Stomach (tissue), 9 donors: ENCODE measurements around the gene PTCHD1. TPM values are rescaled to one million over a fixed set of nuclear protein-coding genes. Genes with fewer than 3 reads are reported as not detected.

Experiments
- DNase-seq, 2 donors: peaks; one replicate each; pipeline versions ENCODE4 v3.0.0 to v3.0.0-alpha.2; 2013 to 2019
- H3K27ac ChIP-seq, 5 donors: fragments of 200-600 bp in 4 of 5; sonication (generic) in 4 of 5; one replicate each; pipeline ENCODE4 v1.5.1; 2013 to 2019; ENCODE audit warnings: mild to moderate bottlenecking in 1 of 5, moderate library complexity in 1 of 5
- H3K27me3 ChIP-seq, 3 donors: fragments of 200-600 bp; sonication (generic); one replicate each; pipeline ENCODE4 v1.5.1; 2017 to 2019; ENCODE audit warnings: mixed run types in 1 of 3
- H3K36me3 ChIP-seq, 4 donors: fragments of 200-600 bp; sonication (generic); 1 replicate in 3 of 4; 2 replicates in 1 of 4; pipeline ENCODE4 v1.5.1; 2016 to 2019
- H3K4me1 ChIP-seq, 4 donors: fragments of 200-600 bp; sonication (generic); one replicate each; pipeline ENCODE4 v1.5.1; 2016 to 2019
- H3K4me3 ChIP-seq, 4 donors: fragments of 200-600 bp; sonication (generic) in 3 of 4; one replicate each; pipeline ENCODE4 v1.5.1; 2016 to 2019; ENCODE audit warnings: mild to moderate bottlenecking in 1 of 4
- H3K9me3 ChIP-seq, 4 donors: fragments of 200-600 bp; sonication (generic); one replicate each; pipeline ENCODE4 v1.5.1; 2016 to 2019
- CTCF ChIP-seq, 7 experiments: fragments of 450-650 bp in 4 of 7; fragments of 200-600 bp in 3 of 7; sonication (generic) in 3 of 7; IDR thresholded peaks; one replicate each; pipeline ENCODE4 v1.5.1; 2016 to 2019; ENCODE audit warnings: antibody characterized with exemption in 7 of 7, control low read depth in 2 of 7, mild to moderate bottlenecking in 1 of 7
- EP300 ChIP-seq: sonication (generic); formaldehyde crosslinking; IDR thresholded peaks from one replicate; pipeline ENCODE4 v1.6.1; 2017; ENCODE audit warnings: antibody characterized with exemption
- POLR2A ChIP-seq, 4 donors: fragments of 450-650 bp; IDR thresholded peaks; one replicate each; pipeline ENCODE4 v1.6.1; 2016; ENCODE audit warnings: antibody characterized with exemption in 4 of 4, control low read depth in 2 of 4, mild to moderate bottlenecking in 1 of 4, moderate library complexity in 1 of 4
- POLR2AphosphoS5 ChIP-seq, 3 donors: sonication (generic); formaldehyde crosslinking; IDR thresholded peaks; one replicate each; pipeline ENCODE4 v1.6.1; 2016; ENCODE audit warnings: antibody characterized with exemption in 3 of 3
- WGBS, 5 donors: extraction: QIAGEN DNeasy Blood & Tissue Kit in 3 of 5; methylation state at CpG; one replicate each; pipeline versions ENCODE4 v1.1.5 to v1.1.7; 2013 to 2018; 5-methylcytosine and 5-hydroxymethylcytosine counted together
- intact Hi-C: fragments of 100-400 bp; cut with DNase I; formaldehyde crosslinking; loops from one replicate; pipeline ENCODE4 v1.15.1; 2023; ENCODE audit warnings: low total_unique reads
- polyA plus RNA-seq, 3 donors: library from polyadenylated mRNA; stranded (reverse); fragments of 200-250 nt; gene quantifications; one replicate each; pipeline ENCODE4 v1.2.3, GENCODE V29; 2013
- total RNA-seq, 5 donors: library from RNA; depleted of rRNA; stranded (reverse); fragments of >200 nt; gene quantifications; one replicate each; pipeline versions ENCODE4 v1.1.0 to v1.2.3, GENCODE V29; 2014 to 2016
- donor health status: healthy with polysubstance abuse.
- donor health status: Bipolar disorder and iron deficiency.
- donor health status: healthy.

The PTCHD1 gene
- total and polyA plus RNA-seq, 8 donors, result 0.15 to 6.2 (median 1.7) TPM; not detected in 1

DNA sequence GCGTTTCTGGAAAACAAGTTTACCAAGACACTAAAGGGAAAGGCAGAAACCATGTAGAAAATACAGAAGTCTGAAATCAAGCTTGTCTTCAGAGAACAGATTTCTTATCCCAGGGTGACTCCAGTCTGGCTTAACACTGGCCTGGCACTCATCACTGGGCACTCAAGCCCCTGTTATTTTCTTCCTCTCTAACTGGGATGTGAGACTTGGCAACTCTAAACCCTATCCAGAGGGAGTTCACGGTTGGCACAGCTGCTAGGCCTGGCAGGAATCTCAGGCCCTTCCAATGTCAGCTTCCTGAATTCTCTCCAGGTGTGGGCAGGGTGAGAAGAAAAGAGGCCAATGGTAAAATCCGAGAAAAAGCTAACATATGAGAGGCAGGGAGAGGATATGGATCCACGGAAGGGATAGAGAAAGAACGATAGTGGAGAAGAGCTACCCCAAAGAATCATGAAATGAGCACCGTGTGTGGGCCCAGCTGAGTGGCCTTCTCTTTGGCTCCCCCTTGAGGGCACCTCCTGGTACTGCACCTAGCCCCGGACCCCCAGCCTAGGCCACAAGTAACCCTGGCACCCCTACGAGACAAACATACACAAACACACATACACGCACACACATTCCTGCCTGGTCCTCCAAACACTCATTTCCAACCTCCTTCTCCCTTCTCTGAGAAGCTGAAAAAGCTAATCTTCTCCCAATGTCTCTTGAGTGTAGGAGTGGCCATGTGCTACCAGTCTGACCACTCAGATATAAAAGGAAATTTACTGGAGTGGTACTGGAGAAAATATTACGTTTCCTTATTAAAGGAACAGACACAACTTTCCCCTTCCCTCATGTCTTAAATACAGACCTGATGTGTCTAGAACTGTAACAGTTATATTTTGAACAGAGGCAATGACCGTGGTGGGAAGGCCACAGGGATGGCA, 16.6 kb upstream of the PTCHD1 start:
- DNase-seq, result peak in 1 of 2 donors; percentile 18
- Histone ChIP-seq H3K27ac (no peak overlapping the region), H3K27me3 (no peaks in the 10 kb centered on the region), H3K36me3 (no peaks in the 10 kb centered on the region), H3K9me3 (no peaks in the 10 kb centered on the region), H3K4me3 (no peak overlapping the region), H3K4me1 (no peaks in the 10 kb centered on the region)
- peak in 4 of 7 experiments; percentile 6 to 76 (median 61) for TF ChIP-seq CTCF (IDR thresholded peaks at IDR 0.05)
- TF ChIP-seq POLR2A (IDR thresholded peaks at IDR 0.05), result no peak
- no peak for TF ChIP-seq POLR2AphosphoS5 (IDR thresholded peaks at IDR 0.05)
- WGBS, 5 donors, result 44 to 56% (median 50%) methylated on average over 9 to 11 of the region's 11 CpGs
- intact Hi-C loops, result no loop called here

- H3K9me3 ChIP-seq, result no peaks in the 10 kb centered on the region
- DNase-seq, result no peak
- H3K27me3 ChIP-seq, result peaks cover 2 to 11% (median 4%) of the 10 kb centered on the region in 3 donors
- H3K4me1 ChIP-seq, result peaks cover 0 to 4% (median 1%) of the 10 kb centered on the region in 4 donors
- TF ChIP-seq EP300 (no peak), CTCF (IDR thresholded peaks at IDR 0.05) (no peak), POLR2A (IDR thresholded peaks at IDR 0.05) (no peak), POLR2AphosphoS5 (IDR thresholded peaks at IDR 0.05) (no peak)
- intact Hi-C loops, result no loop called here
- WGBS, 5 donors, result 50 to 74% (median 67%) methylated on average over 2 of the region's 2 CpGs
- H3K27ac ChIP-seq, result no peak overlapping the region
- no peak overlapping the region for H3K4me3 ChIP-seq
- H3K36me3 ChIP-seq, result no peaks in the 10 kb centered on the region
Measured at GRCh38 chrX:23327104-23327503, 7.5 kb upstream of the PTCHD1 start.

- no peak for DNase-seq
- WGBS, 5 donors, result 7 to 26% (median 14%) methylated on average over 11 of the region's 11 CpGs
- Histone ChIP-seq H3K36me3 (no peaks in the 10 kb centered on the region), H3K4me1 (peaks cover 0 to 32% (median 30%) of the 10 kb centered on the region in 4 donors), H3K27ac (peak overlapping the region in 1 of 5 donors; percentile 70), H3K27me3 (peaks cover 8 to 55% (median 42%) of the 10 kb centered on the region in 3 donors), H3K9me3 (no peaks in the 10 kb centered on the region), H3K4me3 (peak overlapping the region in 2 of 4 donors; percentile 41 to 48)
- TF ChIP-seq CTCF (IDR thresholded peaks at IDR 0.05) (no peak), POLR2AphosphoS5 (IDR thresholded peaks at IDR 0.05) (no peak), EP300 (no peak), POLR2A (IDR thresholded peaks at IDR 0.05) (no peak)
- intact Hi-C loops, result no loop called here
Measured at GRCh38 chrX:23331701-23332100, 2.9 kb upstream of the PTCHD1 start.

DNA sequence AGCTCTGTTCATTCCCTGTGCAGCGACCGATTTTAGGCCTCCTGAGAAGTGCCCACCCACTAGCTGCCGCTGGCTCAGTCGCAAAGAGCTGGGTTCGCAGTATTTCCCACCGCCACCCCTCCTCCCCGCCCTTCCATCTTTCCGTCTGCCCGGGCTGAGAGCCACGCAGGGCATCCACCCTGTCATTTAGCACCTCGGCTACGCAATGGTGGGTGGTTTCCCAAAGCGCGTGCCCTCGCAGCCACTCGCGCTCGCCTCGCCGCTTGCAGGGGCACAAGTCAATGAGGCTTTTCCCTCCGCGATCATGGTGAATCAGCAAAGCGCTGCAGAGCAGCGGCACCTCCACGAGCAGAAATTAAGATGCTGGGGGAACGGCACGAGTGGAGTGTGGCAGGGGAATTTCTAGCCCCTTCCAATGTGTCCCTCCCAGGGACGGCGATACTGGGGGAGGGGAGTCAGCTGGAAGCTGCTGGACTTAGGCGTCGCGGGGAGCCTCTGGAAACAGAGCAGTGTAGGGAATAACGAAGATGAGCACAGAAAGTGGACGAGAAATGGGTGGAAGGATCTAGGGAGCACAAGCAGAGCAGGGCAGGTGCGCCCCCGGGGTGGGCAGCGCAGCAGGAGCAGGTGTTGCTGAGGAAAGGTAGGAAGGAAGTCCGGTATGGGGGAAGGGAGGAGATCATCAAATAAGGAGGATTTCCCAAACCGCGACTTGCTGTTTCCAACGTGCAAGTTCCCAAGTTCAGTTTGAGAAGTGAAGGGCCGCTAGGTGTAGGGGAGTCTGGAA, 2.4 kb upstream of the PTCHD1 start:
- intact Hi-C loops, result no loop called here
- Histone ChIP-seq H3K27ac (peak overlapping the region in 2 of 5 donors; percentile 70 to 75), H3K4me3 (peak overlapping the region; percentile 41 to 54 (median 46)), H3K4me1 (peaks cover 0 to 32% (median 30%) of the 10 kb centered on the region in 4 donors), H3K36me3 (no peaks in the 10 kb centered on the region), H3K9me3 (no peaks in the 10 kb centered on the region), H3K27me3 (peaks cover 8 to 55% (median 42%) of the 10 kb centered on the region in 3 donors)
- DNase-seq, result peak in 1 of 2 donors; percentile 41
- TF ChIP-seq EP300 (no peak), CTCF (IDR thresholded peaks at IDR 0.05) (no peak), POLR2AphosphoS5 (IDR thresholded peaks at IDR 0.05) (no peak), POLR2A (IDR thresholded peaks at IDR 0.05) (no peak)
- 3 to 28% (median 4%) methylated on average over 15 to 42 of the region's 42 CpGs for WGBS, 5 donors
